GM21390 (cell line): ENCODE results near the gene JAZF1.
"Not testable (repeated sequence)": the region's sequence is repeated elsewhere in the genome, so short reads cannot be mapped to it uniquely, and the experiment has no call there.

Experiments used
- ATAC-seq: cut with Tn5 transposase; IDR thresholded peaks from one replicate; pipeline ENCODE4 v1.9.1; 2021; ENCODE audit not compliant: unreplicated experiment

Gene JAZF1

DNA sequence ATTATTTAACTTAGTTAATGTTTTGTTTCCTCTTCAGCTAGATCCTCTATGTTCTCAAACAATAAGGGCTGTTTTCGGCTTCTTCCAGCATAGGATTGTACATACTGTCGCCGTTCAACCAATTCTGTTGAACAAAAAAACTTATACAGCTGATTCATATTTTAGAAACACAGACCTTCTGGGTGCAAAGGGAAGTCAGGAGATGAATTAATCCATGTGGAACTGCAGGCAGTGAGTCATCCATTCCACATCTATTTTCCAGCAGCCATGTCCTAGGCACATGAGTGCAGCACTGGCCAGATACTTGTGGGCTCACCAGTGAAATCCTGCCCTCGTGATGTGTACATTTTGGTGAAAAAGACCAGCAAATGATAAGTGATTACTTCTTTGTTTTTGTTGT is 163.2 kb downstream of the JAZF1 start:
- no peak for ATAC-seq

DNA sequence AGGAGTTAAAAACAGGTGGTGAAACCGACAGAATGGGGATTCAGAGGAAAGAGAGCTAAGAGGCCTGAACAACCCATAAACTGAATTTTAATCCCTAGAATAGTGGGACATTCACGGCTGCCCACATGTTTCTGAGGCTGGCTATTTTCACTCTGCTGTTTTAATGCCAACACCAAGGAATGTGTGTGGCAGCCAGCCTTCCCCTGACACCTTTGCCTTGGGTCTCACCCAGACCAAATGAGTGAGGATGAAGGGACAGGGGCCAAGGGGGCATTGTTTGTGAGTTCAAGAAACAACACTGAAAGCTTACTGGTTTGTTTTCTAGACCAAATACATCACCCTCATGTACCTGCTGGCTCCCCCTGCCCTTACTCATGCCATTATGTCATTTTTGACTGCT is 164.3 kb downstream of the JAZF1 start:
- ATAC-seq: no peak

GRCh38 chr7:28015169-28015568 is 165.4 kb downstream of the JAZF1 start:
- ATAC-seq: no peak

DNA sequence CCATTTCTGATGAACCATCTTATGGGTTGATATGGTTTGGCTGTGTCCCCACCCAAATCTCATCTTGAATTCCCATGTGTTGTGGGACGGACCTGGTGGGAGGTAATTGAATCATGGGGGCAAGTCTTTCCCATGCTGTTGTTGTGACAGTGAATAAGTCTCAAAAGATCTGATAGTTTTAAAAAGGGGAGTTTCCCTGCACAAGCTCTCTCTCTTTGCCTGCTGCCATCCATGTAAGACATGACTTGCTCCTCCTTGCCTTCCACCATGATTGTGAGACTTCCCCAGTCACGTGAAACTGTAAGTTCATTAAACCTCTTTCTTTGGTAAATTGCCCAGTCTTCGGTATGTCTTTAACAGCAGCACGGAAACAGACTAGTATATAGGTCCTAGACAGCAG is 166.3 kb downstream of the JAZF1 start:
- not testable (repeated sequence) for ATAC-seq

GRCh38 chr7:28013441-28013840 is 167.2 kb downstream of the JAZF1 start:
- ATAC-seq: no peak

GRCh38 chr7:28013019-28013418 is 167.6 kb downstream of the JAZF1 start:
- ATAC-seq: no peak

GRCh38 chr7:28008911-28009310 is 171.7 kb downstream of the JAZF1 start:
- no peak for ATAC-seq

- no peak for ATAC-seq
These were observed 172.4 kb downstream of the JAZF1 start for GRCh38 chr7:28008171-28008570.

- ATAC-seq: no peak
These were observed 174.1 kb downstream of the JAZF1 start for GRCh38 chr7:28006491-28006890.

DNA sequence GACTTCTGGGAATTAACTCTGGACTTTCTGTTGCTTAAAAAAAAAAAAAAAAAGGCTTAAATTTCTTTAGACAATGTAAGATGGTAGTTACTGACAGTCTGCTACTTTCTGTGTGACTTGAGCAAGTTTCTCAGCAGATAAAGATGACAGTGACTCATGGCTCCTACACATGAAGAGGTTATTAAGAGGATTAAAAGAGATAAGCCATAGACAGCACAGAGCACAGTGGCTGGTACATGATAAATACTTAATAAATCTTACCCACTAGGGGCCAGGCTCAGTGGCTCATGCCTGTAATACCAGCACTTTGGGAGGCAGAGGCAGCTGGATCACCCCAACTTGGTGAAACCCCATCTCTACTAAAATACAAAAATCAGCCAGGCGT is 174.8 kb downstream of the JAZF1 start:
- no peak for ATAC-seq

DNA sequence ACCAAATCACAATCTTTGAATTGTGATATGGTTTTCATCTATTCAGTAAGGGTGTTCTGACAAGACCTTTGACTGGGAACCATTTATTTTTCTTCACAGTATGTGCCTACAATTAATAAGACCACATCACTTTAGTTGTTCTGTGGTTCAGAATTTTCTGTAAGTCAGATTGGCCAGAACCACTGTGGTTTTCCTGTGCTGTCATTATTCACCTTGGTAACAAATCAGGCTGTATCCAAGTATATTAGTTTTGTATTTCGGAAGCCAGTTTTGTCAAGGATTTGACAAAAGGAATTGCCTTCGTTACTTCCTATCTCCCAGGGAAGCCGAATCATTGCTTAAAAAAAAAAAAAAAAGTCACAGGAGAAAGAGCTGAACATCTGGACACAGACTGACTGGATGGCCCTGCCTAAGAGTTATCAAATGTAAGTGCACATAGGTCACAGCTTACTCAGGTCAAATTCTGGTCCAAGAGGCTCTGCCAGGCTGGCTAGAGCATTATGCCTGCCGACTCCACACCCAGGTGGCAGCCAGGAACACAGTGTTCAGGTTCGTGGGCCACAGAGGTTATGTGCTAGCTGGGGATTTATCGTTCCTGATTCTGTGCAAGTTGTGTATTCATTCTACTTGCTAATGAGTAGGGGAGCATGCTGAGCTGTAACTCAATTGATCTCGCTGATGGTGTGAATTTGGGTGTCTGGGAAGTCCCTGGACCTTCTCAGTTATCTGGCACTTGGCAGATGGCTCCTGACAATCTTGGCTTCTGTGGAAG is 175.3 kb downstream of the JAZF1 start:
- ATAC-seq: no peak

DNA sequence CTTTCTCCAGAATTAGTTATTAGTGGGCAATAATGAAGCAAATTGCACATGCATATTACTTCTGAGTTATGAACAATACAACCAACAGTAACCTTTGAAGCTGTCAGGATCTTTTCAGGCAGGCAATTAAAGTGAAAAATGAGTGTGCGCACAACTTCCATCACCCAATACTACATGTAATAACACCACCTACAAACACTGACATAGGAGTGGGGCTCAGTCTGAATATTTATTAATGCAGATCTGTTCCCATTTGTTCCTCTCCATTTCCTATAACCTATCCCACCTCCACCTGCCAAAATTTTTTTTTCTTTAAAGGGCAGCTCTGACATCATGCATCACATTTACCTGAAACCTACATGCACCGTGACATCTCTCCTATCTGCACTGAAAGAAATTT is 177.2 kb downstream of the JAZF1 start:
- no peak for ATAC-seq

DNA sequence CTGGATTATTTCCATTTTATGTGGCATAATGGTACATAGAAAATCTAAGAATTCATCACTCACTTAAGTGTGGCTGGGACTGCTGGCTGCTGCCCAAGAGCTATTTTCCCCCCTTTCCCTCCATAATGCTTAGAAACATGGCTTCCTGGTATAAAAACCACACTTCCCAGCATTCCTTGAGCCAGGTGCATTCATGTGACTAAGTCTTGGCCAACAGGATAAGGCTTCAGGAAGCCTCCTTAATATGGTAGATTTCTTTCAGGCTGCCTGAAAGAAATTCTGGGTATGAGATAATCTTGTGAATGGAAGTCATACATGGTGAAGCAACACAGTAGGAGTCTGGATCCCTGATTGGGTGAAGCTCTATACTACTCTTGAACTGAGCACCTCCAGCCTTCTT is 178.0 kb downstream of the JAZF1 start:
- no peak for ATAC-seq

GRCh38 chr7:28001896-28002295 is 178.7 kb downstream of the JAZF1 start:
- ATAC-seq: no peak

DNA sequence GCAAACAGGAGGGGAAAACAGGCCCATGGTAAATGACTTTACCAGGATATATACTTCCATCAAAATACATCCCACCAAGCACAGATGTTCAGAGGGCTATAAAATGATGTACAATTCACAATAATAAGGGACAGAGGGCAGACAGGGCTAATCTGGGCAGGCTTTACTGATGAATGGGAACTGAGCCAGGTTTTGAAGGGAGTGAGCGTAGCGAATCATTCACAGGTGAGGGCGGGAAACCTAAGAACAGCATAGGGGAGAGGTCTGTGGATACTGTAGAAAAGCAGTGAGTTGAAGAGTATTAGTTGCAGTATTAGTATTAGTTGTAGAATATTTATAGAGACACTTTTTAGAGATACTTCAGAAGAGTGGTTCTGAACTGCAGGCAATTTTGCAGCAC is 180.8 kb downstream of the JAZF1 start:
- no peak for ATAC-seq

DNA sequence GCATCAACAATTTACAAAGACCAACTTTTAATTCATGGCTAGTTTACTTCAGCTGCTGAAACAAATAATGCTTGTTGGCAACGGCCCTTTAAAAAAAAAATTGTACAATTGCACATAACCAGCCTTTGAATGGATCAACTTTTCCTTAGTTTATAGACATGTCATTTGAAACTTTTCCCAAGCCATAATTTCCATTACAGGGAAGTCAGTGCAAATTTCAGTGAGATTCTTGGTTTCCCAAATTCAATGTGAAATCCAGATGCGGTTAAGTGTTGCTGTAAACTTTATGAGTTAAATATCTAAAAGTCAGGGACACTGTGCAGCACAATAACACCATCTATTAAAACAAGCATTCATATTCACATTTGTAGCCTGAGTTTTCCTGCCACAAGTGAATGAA is 182.2 kb downstream of the JAZF1 start:
- ATAC-seq: no peak

- no peak for ATAC-seq
These were observed 183.3 kb downstream of the JAZF1 start for GRCh38 chr7:27997188-27997707.

- ATAC-seq: no peak
These were observed 184.5 kb downstream of the JAZF1 start for GRCh38 chr7:27996141-27996540.

DNA sequence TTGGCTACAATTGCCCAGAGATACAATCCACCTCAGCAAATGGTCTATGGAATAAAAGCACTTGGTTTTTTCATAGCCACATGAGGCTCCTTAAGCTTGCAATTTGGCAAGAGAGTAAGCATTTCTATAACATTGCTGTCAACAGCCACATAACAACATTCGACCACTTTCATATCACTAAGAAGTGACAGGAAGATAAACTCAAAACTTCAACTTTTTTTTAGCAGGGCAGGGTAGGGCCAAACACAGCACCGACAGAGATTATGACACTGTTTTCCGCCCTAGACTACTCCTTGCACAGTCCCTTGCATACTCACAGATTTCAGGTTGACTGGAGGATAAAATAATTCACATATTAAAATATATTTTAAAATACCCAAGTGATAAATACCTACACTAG is 185.4 kb downstream of the JAZF1 start:
- ATAC-seq: no peak

DNA sequence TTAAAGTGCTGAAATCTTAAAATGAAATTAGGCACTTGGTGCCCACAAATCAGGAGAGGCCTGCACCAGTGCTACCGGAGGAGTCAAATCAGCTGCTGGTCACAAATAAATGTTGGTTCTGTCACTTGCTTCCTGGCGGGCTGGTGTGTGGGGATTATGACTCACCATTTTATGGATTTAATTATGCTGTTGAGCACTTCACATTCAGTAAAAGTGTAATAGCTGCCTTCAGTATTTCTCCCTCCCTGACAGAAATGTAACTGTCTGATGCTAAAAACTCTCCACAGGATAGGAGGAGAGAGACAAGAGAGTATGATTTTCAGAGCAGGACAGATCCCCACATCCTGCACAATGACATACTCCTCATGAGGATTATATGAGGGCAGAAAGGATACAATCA is 186.0 kb downstream of the JAZF1 start:
- no peak for ATAC-seq

DNA sequence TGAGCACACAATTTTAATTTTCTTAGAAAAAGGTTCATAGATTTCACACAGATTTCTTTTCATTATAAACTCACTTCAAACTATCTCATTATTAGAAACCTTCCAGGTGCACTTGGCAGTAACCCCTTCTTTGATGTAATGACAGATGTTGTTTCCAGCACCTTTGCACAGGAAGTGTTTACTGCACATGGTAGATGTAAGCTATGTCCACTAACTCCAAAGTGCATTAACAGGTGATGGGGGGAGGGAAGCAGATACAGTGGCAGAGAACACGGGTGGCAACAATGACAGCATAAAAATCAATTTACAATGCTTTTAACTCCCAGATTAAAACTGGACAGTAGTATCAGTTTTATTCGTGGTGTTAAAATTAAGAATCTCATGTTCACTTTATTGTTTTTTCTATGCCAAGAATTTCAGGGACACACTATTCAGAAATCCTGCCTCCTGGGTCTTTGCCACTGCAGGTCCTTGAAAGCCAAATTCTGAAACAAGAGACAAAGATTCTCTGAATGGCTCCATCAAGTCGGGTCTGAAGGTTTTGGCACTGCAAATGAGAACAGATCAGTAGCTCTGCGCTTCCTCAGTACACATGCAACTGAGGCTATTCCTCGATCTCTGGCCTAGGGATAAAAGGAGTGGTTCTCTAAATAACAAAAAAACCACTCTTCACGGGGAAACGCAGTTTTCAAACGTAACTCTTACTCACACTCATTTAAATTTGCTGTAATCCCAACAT is 187.7 kb downstream of the JAZF1 start:
- no peak for ATAC-seq

DNA sequence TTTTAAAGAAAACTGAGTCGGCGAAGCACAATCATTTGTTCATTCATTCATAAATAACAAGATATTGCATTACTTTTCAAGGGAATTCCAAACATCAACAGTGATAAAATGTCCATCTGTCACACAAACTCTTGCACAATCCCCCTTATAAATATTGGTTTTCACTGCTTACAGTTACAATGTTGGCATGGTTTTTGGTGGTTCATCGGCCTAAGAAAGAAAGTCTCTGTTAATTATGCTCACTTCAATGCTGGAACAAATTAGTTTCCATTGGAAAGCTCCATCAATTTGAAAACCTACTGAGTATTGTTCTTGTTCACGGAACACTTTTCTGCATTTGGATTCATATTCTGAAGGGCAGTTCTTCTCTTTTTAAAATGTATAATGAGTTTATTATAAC is 188.5 kb downstream of the JAZF1 start:
- ATAC-seq: no peak
